HS-27A (cell line): Measurements from ENCODE around the gene RRP9.
"Not testable (repeated sequence)": the region's sequence is repeated elsewhere in the genome, so short reads cannot be mapped to it uniquely, and the experiment has no call there.

ENCODE experiments used
- DNase-seq: peaks from one replicate; pipeline ENCODE4 v3.0.0-alpha.2; 2012; ENCODE audit warnings: low read depth, missing footprints

The RRP9 gene

GRCh38 chr3:51904034-51904823, 37.5 kb downstream of the RRP9 start:
- no peak for DNase-seq

- not testable (repeated sequence) for DNase-seq
Measured at GRCh38 chr3:51902361-51902760, 39.3 kb downstream of the RRP9 start.

GRCh38 chr3:51900043-51900442, 41.7 kb downstream of the RRP9 start:
- DNase-seq = not testable (repeated sequence)

- DNase-seq = no peak
Measured at GRCh38 chr3:51897391-51897790, 44.3 kb downstream of the RRP9 start.

DNA sequence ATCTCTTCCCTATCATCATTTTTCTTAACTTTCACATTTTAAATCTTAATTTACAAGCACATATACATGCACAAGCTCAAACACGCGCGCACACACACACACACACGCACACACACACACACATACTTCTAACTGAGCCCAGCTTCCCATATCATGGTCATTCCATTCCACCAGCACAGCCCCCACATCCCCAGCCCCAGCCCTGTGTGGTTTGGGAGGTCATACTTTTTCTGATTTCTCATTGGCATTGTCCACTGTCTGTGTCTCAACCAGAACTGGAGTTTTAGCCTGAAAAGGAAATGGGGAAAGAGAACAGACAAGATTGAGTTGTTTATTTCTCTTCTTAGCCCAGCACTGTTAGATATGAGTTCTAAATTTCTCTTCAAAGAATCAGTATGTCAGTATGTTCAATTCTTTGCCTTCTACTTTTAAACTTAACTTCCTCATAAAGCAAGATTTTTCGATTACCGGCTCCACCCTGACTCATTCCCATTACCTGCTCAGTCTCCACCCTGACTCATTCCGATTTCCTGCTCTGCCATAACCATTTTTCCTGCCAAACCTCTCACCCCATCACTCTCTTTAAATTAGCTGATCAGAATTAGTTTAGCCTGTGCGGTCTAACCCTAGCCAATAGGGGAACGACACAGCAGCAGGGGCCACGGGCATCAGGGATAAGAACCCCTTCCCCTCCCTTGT, 44.9 kb downstream of the RRP9 start:
- no peak for DNase-seq

- no peak for DNase-seq
Measured at GRCh38 chr3:51894939-51895338, 46.8 kb downstream of the RRP9 start.

DNA sequence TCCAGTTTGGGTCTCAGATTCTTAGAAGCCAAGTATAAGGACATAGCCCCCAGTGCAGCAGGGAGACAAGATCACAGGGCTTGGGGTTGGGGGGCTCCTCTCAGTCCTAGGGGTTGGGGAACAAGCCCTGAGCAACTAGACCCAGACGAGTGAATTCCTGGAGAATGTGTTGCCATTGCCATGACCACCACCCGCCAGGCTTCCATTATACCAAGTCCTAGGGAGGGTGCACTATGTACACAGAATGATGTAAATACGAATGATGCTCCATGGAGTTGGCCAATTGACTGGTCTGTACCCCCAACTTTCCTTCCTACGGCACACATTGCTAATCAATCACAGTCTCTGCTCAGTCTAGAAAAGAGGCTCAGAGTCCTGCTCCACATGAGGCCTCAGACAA, 47.3 kb downstream of the RRP9 start:
- no peak for DNase-seq

- DNase-seq = no peak
Measured at GRCh38 chr3:51891242-51892039, 50.3 kb downstream of the RRP9 start.

DNA sequence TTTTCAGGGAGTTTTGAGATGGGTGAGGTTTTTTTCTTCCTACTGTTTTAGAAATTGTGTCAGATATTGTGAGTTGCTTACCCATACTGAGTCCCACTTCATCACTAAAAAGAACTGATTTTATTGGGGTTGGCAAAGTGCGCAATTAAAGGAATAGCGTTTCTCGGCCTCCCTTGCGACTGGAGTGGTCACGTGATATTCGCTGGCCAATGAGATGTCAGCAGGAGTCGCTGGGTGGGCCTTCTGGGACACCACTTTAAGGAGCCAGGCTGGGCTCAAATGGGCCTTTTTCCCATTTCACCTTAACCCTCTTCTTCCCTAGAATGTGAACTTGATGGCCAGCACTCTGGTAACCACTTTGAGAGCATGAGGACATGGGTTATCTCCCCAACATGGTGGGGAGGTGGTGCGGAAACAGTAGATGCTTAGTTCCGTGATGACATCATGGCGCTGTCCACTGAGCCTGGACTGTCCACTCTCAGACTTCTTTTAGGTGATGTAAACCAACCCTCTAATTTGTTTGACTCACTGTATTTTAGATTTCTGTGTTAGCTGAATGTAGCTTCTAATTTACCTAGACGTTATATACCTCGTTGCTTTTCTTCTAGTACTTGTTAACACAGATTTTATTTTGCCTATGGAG, 53.1 kb downstream of the RRP9 start:
- DNase-seq = no peak

DNA sequence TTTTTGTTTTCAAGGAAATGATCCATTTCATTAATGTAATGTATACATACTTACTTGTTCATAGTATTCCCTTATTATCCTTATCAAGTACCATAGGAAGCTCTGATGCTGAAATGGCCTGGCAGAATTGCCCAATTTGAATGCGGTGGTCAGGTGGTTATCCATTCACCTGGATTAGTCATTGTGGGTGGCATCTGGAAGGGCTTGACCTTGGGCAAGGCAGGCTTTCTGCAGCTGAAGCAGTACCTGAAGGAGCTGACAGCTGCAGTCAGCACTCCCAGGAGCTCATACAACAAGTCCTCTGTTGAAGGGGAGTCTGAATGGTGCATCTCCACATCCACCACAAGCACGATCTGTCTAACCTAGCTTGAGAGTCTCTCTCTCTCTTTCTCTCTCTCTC, 54.1 kb downstream of the RRP9 start:
- DNase-seq = no peak

GRCh38 chr3:51886447-51886846, 55.3 kb downstream of the RRP9 start:
- DNase-seq = no peak
